ENCODE data around the gene PTPRD. TPM values are rescaled to one million over a fixed set of nuclear protein-coding genes. Genes with fewer than 3 reads are reported as not detected.

PTPRD gene
- total and polyA plus RNA-seq, 2 donors (not counting 1 experiment from before 2014, with no cell fraction given) = 0.35 to 4.8 TPM

- Histone ChIP-seq H3K9me3 (ENCODE audit: control insufficient read depth, insufficient read depth, low read depth, low read length) (no peaks in the 10 kb centered on the region), H2AFZ (ENCODE audit: low read length) (no peak overlapping the region), H3K79me2 (ENCODE audit: control insufficient read depth, insufficient read depth, low read length) (no peaks in the 10 kb centered on the region), H3K4me3 (replicated peaks in 1 of 4; ENCODE audit: control extremely low read depth in 1 of 4, insufficient read depth in 1 of 4, low read depth in 3 of 4, low read length in 4 of 4) (no peak overlapping the region), H3K4me1 (ENCODE audit: control insufficient read depth, extremely low read depth, insufficient read depth, low read length) (no peaks in the 10 kb centered on the region), H3K4me2 (ENCODE audit: extremely low read depth, insufficient read depth, low read length) (no peak overlapping the region), H3K36me3 (ENCODE audit: control insufficient read depth, insufficient read depth, low read length) (no peaks in the 10 kb centered on the region), H3K27ac (ENCODE audit: insufficient read depth, low read length) (no peak overlapping the region), H4K20me1 (ENCODE audit: control insufficient read depth, extremely low read depth, insufficient read depth, low read length) (no peaks in the 10 kb centered on the region), H3K9ac (ENCODE audit: insufficient read depth, low read length) (no peak overlapping the region), H3K27me3 (ENCODE audit: control insufficient read depth, insufficient read depth, low read length) (no peaks in the 10 kb centered on the region)
- no peak for DNase-seq (ENCODE audit: low read depth in 2 of 2)
- TF ChIP-seq, protein P1, sequence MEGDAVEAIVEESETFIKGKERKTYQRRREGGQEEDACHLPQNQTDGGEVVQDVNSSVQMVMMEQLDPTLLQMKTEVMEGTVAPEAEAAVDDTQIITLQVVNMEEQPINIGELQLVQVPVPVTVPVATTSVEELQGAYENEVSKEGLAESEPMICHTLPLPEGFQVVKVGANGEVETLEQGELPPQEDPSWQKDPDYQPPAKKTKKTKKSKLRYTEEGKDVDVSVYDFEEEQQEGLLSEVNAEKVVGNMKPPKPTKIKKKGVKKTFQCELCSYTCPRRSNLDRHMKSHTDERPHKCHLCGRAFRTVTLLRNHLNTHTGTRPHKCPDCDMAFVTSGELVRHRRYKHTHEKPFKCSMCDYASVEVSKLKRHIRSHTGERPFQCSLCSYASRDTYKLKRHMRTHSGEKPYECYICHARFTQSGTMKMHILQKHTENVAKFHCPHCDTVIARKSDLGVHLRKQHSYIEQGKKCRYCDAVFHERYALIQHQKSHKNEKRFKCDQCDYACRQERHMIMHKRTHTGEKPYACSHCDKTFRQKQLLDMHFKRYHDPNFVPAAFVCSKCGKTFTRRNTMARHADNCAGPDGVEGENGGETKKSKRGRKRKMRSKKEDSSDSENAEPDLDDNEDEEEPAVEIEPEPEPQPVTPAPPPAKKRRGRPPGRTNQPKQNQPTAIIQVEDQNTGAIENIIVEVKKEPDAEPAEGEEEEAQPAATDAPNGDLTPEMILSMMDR (conservative IDR thresholded peaks at IDR 0.05 in 1 of 2, IDR thresholded peaks at IDR 0.05 in 1 of 2; ENCODE audit: low read depth in 1 of 2, low read length in 2 of 2) = no peak
- TF ChIP-seq EZH2 (IDR thresholded peaks at IDR 0.05; ENCODE audit: low read length, missing control alignments) = no peak
These were observed 1551.2 kb downstream of the PTPRD start for GRCh38 chr9:9061627-9062026.

DNA sequence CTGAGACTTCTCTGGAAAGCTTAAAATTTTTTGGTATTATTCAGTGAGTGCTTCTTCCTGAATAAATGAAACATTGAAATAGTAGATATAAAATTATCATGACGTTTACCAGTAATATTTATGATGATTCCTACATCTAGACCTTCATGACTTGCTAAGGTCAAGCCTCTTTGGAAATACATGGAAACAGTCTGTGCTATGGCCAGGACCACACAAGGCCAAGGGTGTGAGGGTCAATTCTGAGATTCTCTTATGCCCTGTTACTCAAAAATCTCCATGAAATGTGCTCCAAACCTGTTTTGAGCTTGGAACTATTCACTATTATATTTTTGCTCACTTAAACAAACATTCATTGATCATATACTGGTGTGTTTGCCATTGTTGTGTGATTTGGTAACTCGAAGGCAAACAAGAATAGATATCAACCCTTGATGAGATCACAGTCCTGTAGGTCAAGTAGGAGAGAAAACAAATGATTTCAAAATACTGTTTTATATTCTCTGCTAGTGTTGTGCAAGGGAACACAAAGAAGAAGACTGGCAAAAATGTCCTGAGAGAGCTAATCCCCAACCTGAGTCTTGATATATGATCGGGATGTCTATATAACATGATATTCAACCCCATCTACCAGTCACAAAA, 1558.3 kb downstream of the PTPRD start:
- no peaks in the 10 kb centered on the region for H3K36me3 ChIP-seq (ENCODE audit: control insufficient read depth, insufficient read depth, low read length)
- no peak for DNase-seq (ENCODE audit: low read depth in 2 of 2)
- H3K27ac ChIP-seq (ENCODE audit: insufficient read depth, low read length) = no peak overlapping the region
- no peaks in the 10 kb centered on the region for H4K20me1 ChIP-seq (ENCODE audit: control insufficient read depth, extremely low read depth, insufficient read depth, low read length)
- H3K4me2 ChIP-seq (ENCODE audit: extremely low read depth, insufficient read depth, low read length) = no peak overlapping the region
- no peak overlapping the region for H3K9ac ChIP-seq (ENCODE audit: insufficient read depth, low read length)
- no peaks in the 10 kb centered on the region for H3K79me2 ChIP-seq (ENCODE audit: control insufficient read depth, insufficient read depth, low read length)
- TF ChIP-seq EZH2 (IDR thresholded peaks at IDR 0.05; ENCODE audit: low read length, missing control alignments) = no peak
- TF ChIP-seq, protein P1 (conservative IDR thresholded peaks at IDR 0.05 in 1 of 2, IDR thresholded peaks at IDR 0.05 in 1 of 2; ENCODE audit: low read depth in 1 of 2, low read length in 2 of 2) = no peak
- H3K4me1 ChIP-seq (ENCODE audit: control insufficient read depth, extremely low read depth, insufficient read depth, low read length) = no peaks in the 10 kb centered on the region
- no peaks in the 10 kb centered on the region for H3K27me3 ChIP-seq (ENCODE audit: control insufficient read depth, insufficient read depth, low read length)
- no peaks in the 10 kb centered on the region for H3K9me3 ChIP-seq (ENCODE audit: control insufficient read depth, insufficient read depth, low read depth, low read length)
- no peak overlapping the region for H3K4me3 ChIP-seq (replicated peaks in 1 of 4; ENCODE audit: control extremely low read depth in 1 of 4, insufficient read depth in 1 of 4, low read depth in 3 of 4, low read length in 4 of 4)
- no peak overlapping the region for H2AFZ ChIP-seq (ENCODE audit: low read length)

DNA sequence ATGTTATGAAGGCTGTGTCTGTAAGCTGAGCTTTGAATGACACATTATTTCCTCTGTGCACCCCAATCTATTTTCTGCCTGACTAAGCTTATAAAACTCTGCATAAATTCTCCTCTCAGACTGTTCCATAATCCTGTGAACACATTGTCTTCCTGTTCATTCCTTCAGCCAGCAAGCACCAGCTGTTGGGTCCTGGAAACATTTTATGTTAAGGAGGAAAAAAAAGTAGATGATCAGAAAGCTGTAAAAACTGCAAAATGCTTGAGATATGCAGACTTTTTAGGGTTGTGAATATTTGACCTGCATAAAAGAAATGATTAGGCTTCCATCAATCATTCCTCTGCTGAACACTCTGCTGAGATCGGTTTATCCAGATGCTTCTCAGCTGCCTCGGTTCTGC, 1567.2 kb downstream of the PTPRD start:
- H4K20me1 ChIP-seq (ENCODE audit: control insufficient read depth, extremely low read depth, insufficient read depth, low read length) = no peaks in the 10 kb centered on the region

More for the DNA sequence above, 1567.2 kb downstream of the PTPRD start:
- Histone ChIP-seq H3K4me2 (ENCODE audit: extremely low read depth, insufficient read depth, low read length) (no peak overlapping the region), H3K36me3 (ENCODE audit: control insufficient read depth, insufficient read depth, low read length) (no peaks in the 10 kb centered on the region), H3K4me1 (ENCODE audit: control insufficient read depth, extremely low read depth, insufficient read depth, low read length) (no peaks in the 10 kb centered on the region), H3K27me3 (ENCODE audit: control insufficient read depth, insufficient read depth, low read length) (no peaks in the 10 kb centered on the region), H3K9ac (ENCODE audit: insufficient read depth, low read length) (no peak overlapping the region), H3K27ac (ENCODE audit: insufficient read depth, low read length) (no peak overlapping the region), H3K79me2 (ENCODE audit: control insufficient read depth, insufficient read depth, low read length) (no peaks in the 10 kb centered on the region), H3K4me3 (replicated peaks in 1 of 4; ENCODE audit: control extremely low read depth in 1 of 4, insufficient read depth in 1 of 4, low read depth in 3 of 4, low read length in 4 of 4) (no peak overlapping the region), H2AFZ (ENCODE audit: low read length) (no peak overlapping the region), H3K9me3 (ENCODE audit: control insufficient read depth, insufficient read depth, low read depth, low read length) (no peaks in the 10 kb centered on the region)
- TF ChIP-seq EZH2 (IDR thresholded peaks at IDR 0.05; ENCODE audit: low read length, missing control alignments) = no peak
- TF ChIP-seq, protein P1 (conservative IDR thresholded peaks at IDR 0.05 in 1 of 2, IDR thresholded peaks at IDR 0.05 in 1 of 2; ENCODE audit: low read depth in 1 of 2, low read length in 2 of 2) = no peak
- no peak for DNase-seq (ENCODE audit: low read depth in 2 of 2)

Measured in fibroblast of lung (primary cell).